OCI-LY7 (cell line): Measurements from ENCODE around the gene FAM3C. TPM values are rescaled to one million over a fixed set of nuclear protein-coding genes. Genes with fewer than 3 reads are reported as not detected.

Experiments
- BruUV-seq: library from RNA; stranded (reverse); fragments of 400-500 nt; replicated peaks from 2 replicates; lab custom pipeline; 2021; lab: Mats Ljungman, UMichigan
- CTCF ChIA-PET: fragments of 300-600 bp; sonication (Branson Sonifier 250); formaldehyde crosslinking; loops from one replicate; lab custom pipeline; 2022; ENCODE audit warnings: antibody characterized with exemption; ENCODE audit not compliant: unreplicated experiment; lab: Charles Lee
- POLR2A ChIA-PET: fragments of 300-600 bp; sonication (Branson Sonifier 250); formaldehyde crosslinking; loops from one replicate; lab custom pipeline; 2022; ENCODE audit warnings: antibody characterized with exemption; lab: Charles Lee
- DNase-seq: peaks from one replicate; pipeline ENCODE4 v3.0.0-alpha.2; 2015; ENCODE audit warnings: low spot score
- H2AFZ ChIP-seq: fragments of 200-600 bp; sonication (generic), shearing (Covaris generic); 2 replicates; pipeline ENCODE4 v1.6.1; 2014; ENCODE audit warnings: mild to moderate bottlenecking, antibody characterized with exemption, low read length, moderate library complexity
- H3K27ac ChIP-seq: fragments of 200-600 bp; sonication (generic); 2 replicates; pipeline ENCODE4 v1.5.1; 2014; ENCODE audit warnings: mixed run types, low read depth, mild to moderate bottlenecking, moderate library complexity, low read length, inconsistent platforms; ENCODE audit not compliant: poor library complexity, severe bottlenecking
- H3K36me3 ChIP-seq: fragments of 200-600 bp; sonication (generic); 2 replicates; pipeline ENCODE4 v1.6.1; 2014; ENCODE audit warnings: mild to moderate bottlenecking, antibody characterized with exemption, low read length, moderate library complexity, mixed read lengths; ENCODE audit not compliant: insufficient read depth
- H3K4me1 ChIP-seq: fragments of 200-600 bp; sonication (generic); 2 replicates; pipeline ENCODE4 v1.5.1; 2014; ENCODE audit warnings: mild to moderate bottlenecking, low read length; ENCODE audit not compliant: insufficient read depth, poor library complexity, severe bottlenecking
- H3K4me2 ChIP-seq: fragments of 200-600 bp; sonication (generic); 2 replicates; pipeline ENCODE4 v1.6.1; 2014; ENCODE audit warnings: mild to moderate bottlenecking, low read length
- H3K4me3 ChIP-seq: fragments of 200-600 bp; sonication (generic); 2 replicates; pipeline ENCODE4 v1.5.1; 2014; ENCODE audit warnings: mild to moderate bottlenecking, low read depth, low read length; ENCODE audit not compliant: poor library complexity, severe bottlenecking
- H3K79me2 ChIP-seq: fragments of 200-600 bp; sonication (generic); 2 replicates; pipeline ENCODE4 v1.6.1; 2016; ENCODE audit warnings: low read depth, mild to moderate bottlenecking, low read length, moderate library complexity, mixed read lengths; ENCODE audit not compliant: insufficient read depth
- H3K9me2 ChIP-seq: fragments of 200-600 bp; sonication (generic); 2 replicates; pipeline ENCODE4 v1.6.1; 2016; ENCODE audit warnings: mild to moderate bottlenecking, low read length, mixed read lengths; ENCODE audit not compliant: insufficient read depth
- H3K9me3 ChIP-seq: fragments of 200-600 bp; sonication (generic); 2 replicates; pipeline ENCODE4 v1.6.1; 2014; ENCODE audit warnings: mild to moderate bottlenecking, mixed run types, low read length, mixed read lengths
- H4K20me1 ChIP-seq: fragments of 200-600 bp; sonication (generic); 2 replicates; pipeline ENCODE4 v1.6.1; 2014; ENCODE audit warnings: mild to moderate bottlenecking, antibody characterized with exemption, low read length, moderate library complexity, mixed read lengths; ENCODE audit not compliant: insufficient read depth
- EZH2phosphoT487 ChIP-seq: fragments of 200-600 bp; sonication (generic); IDR thresholded peaks from 2 replicates; pipeline ENCODE4 v1.6.1; 2018; ENCODE audit warnings: low read depth, borderline replicate concordance, mild to moderate bottlenecking, mixed run types, antibody characterized with exemption, low read length, moderate library complexity, mixed read lengths
- intact Hi-C: fragments of 100-400 bp; cut with micrococcal nuclease; formaldehyde crosslinking; loops from one replicate; pipeline ENCODE4 v1.10.0; 2022; ENCODE audit not compliant: unreplicated experiment
- total RNA-seq, 2 experiments: library from RNA; depleted of rRNA in 1 of 2; stranded (reverse); fragments of >200 nt in 1 of 2; shearing (Covaris generic) in 1 of 2; gene quantifications; 2 replicates each; pipeline ENCODE4 v1.2.3, GENCODE V29; 2014 to 2022
- TF ChIP-seq, protein P1 (sequence below): fragments of 200-600 bp; sonication (generic); conservative IDR thresholded peaks from 2 replicates; pipeline ENCODE4 v1.5.1; 2014; ENCODE audit warnings: mild to moderate bottlenecking, antibody characterized with exemption, low read length, moderate library complexity, mixed read lengths

The FAM3C gene
- total RNA-seq, 2 experiments from 2014 or later, result 18.1 to 27.6 TPM

GRCh38 chr7:121352323-121352722, 43.8 kb downstream of the FAM3C start:
- intact Hi-C loops, result loop anchor here (10.0 kb wide), 1 partner anchor 368 kb away; the partner anchor contains the start of gene CPED1
- DNase-seq, result no peak
- H2AFZ ChIP-seq, result no peak overlapping the region
- ChIA-PET POLR2A (interaction anchor here (0.5 to 1.1 kb wide), 3 partner anchors 10 to 944 kb away, joined by 3 read pairs; no protein-coding TSS in a partner anchor), CTCF (no interaction called here)
- no TSS peak for BruUV-seq
- no peaks in the 10 kb centered on the region for H3K4me1 ChIP-seq
- no peaks in the 10 kb centered on the region for H3K9me3 ChIP-seq
- H4K20me1 ChIP-seq, result no peaks in the 10 kb centered on the region
- no peaks in the 10 kb centered on the region for H3K9me2 ChIP-seq
- H3K4me3 ChIP-seq, result no peak overlapping the region
- no peaks in the 10 kb centered on the region for H3K79me2 ChIP-seq
- no peak overlapping the region for H3K4me2 ChIP-seq
- TF ChIP-seq, protein P1, sequence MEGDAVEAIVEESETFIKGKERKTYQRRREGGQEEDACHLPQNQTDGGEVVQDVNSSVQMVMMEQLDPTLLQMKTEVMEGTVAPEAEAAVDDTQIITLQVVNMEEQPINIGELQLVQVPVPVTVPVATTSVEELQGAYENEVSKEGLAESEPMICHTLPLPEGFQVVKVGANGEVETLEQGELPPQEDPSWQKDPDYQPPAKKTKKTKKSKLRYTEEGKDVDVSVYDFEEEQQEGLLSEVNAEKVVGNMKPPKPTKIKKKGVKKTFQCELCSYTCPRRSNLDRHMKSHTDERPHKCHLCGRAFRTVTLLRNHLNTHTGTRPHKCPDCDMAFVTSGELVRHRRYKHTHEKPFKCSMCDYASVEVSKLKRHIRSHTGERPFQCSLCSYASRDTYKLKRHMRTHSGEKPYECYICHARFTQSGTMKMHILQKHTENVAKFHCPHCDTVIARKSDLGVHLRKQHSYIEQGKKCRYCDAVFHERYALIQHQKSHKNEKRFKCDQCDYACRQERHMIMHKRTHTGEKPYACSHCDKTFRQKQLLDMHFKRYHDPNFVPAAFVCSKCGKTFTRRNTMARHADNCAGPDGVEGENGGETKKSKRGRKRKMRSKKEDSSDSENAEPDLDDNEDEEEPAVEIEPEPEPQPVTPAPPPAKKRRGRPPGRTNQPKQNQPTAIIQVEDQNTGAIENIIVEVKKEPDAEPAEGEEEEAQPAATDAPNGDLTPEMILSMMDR, result no peak
- TF ChIP-seq EZH2phosphoT487, result no peak
- H3K27ac ChIP-seq, result no peak overlapping the region
- peaks cover 48% of the 10 kb centered on the region for H3K36me3 ChIP-seq

- Histone ChIP-seq H2AFZ (no peak overlapping the region), H3K9me3 (no peaks in the 10 kb centered on the region), H3K27ac (no peak overlapping the region), H3K4me1 (no peaks in the 10 kb centered on the region), H3K9me2 (no peaks in the 10 kb centered on the region), H3K36me3 (peaks cover 48% of the 10 kb centered on the region), H3K4me3 (no peak overlapping the region), H3K4me2 (no peak overlapping the region), H3K79me2 (no peaks in the 10 kb centered on the region), H4K20me1 (no peaks in the 10 kb centered on the region)
- POLR2A ChIA-PET, result interaction anchor here (1.1 kb wide), 1 partner anchor 14 kb away, joined by 3 read pairs; no protein-coding TSS in a partner anchor
- TF ChIP-seq, protein P1, result peak; percentile 43
- TF ChIP-seq EZH2phosphoT487, result no peak
- intact Hi-C loops, result loop anchor here (10.0 kb wide), 1 partner anchor 367 kb away; the partner anchor contains the start of gene CPED1
- BruUV-seq, result no TSS peak
- no peak for DNase-seq
- CTCF ChIA-PET, result interaction anchor here (0.6 kb wide), 1 partner anchor 22 kb away, joined by 3 read pairs; no protein-coding TSS in a partner anchor
Measured at GRCh38 chr7:121351682-121352081, 44.4 kb downstream of the FAM3C start.

GRCh38 chr7:121344497-121344896, 51.6 kb downstream of the FAM3C start:
- Histone ChIP-seq H3K36me3 (peaks cover 19% of the 10 kb centered on the region), H3K9me2 (no peaks in the 10 kb centered on the region), H3K27ac (no peak overlapping the region), H2AFZ (no peak overlapping the region), H3K79me2 (no peaks in the 10 kb centered on the region), H4K20me1 (no peaks in the 10 kb centered on the region), H3K4me2 (no peak overlapping the region), H3K4me1 (no peaks in the 10 kb centered on the region), H3K9me3 (no peaks in the 10 kb centered on the region), H3K4me3 (no peak overlapping the region)
- ChIA-PET POLR2A (no interaction called here), CTCF (no interaction called here)
- intact Hi-C loops, result no loop called here
- BruUV-seq, result no TSS peak
- DNase-seq, result no peak
- TF ChIP-seq, protein P1, result no peak
- no peak for TF ChIP-seq EZH2phosphoT487
